Measurements from ENCODE around the gene ELMO3. TPM values are rescaled to one million over a fixed set of nuclear protein-coding genes. Genes with fewer than 3 reads are reported as not detected.
A peak's percentile ranks its signal among the peaks of the same experiment; 100 is the strongest.

Gene ELMO3
- total and polyA plus RNA-seq, 2 of the 13 experiments (the other 11 are each of a cell fraction or from before 2014, with no cell fraction given), result 2.6 to 4.0 TPM

DNA sequence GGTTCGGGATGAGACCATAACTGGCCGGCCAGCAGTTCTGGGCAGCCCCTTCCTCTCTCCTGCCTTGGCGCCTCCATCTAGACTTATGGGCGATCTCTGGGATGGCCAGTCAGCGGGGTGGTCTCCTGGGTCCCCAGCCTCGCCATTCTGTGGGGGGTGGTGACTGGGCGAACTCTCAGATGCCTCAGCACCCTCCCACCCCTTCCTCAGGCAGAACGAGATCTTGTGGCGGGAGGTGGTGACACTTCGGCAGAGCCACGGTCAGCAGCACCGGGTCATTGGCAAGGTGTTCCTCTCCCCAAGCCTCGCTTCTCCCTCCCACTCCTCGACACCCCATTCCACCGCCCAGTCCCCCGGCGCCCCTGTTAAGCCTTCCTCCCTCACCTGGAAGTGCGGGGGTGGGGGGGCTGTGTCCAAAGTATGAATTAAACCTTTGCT lies 32.8 kb upstream of the ELMO3 start (continued):
- TF ChIP-seq NAIF1 (CRISPR knock-in tag; IDR thresholded peaks at IDR 0.05; ENCODE audit: borderline replicate concordance), result no peak
- TF ChIP-seq ZNF598 (CRISPR knock-in tag; IDR thresholded peaks at IDR 0.05; ENCODE audit: borderline replicate concordance), result no peak
- no peak for TF ChIP-seq RAD51 (IDR thresholded peaks at IDR 0.05; ENCODE audit: borderline replicate concordance)
- no peak for TF ChIP-seq ZNF816 (CRISPR knock-in tag; IDR thresholded peaks at IDR 0.05; ENCODE audit: borderline replicate concordance)
- TF ChIP-seq JARID2 (CRISPR knock-in tag; IDR thresholded peaks at IDR 0.05; ENCODE audit: insufficient replicate concordance), result no peak
- no peak for TF ChIP-seq ZNF747 (CRISPR knock-in tag; IDR thresholded peaks at IDR 0.05; ENCODE audit: borderline replicate concordance)
- TF ChIP-seq TFE3 (CRISPR knock-in tag; IDR thresholded peaks at IDR 0.05), result no peak
- no peak for TF ChIP-seq ZNF101 (CRISPR knock-in tag; IDR thresholded peaks at IDR 0.05; ENCODE audit: borderline replicate concordance, low read depth)
- TF ChIP-seq SAP130 (CRISPR knock-in tag; IDR thresholded peaks at IDR 0.05; ENCODE audit: low read depth), result no peak
- TF ChIP-seq ZNF564 (CRISPR knock-in tag; IDR thresholded peaks at IDR 0.05), result no peak
- TF ChIP-seq ZMAT3 (CRISPR knock-in tag; conservative IDR thresholded peaks at IDR 0.05), result no peak

GRCh38 chr16:67166598-67167168 lies 32.2 kb upstream of the ELMO3 start:
- H3K9ac ChIP-seq (ENCODE audit: insufficient read depth, low read depth, low read length), result no peak overlapping the region
- no peak for ATAC-seq
- intact Hi-C loops (cut with micrococcal nuclease; ENCODE audit: unreplicated experiment) (no loop called here), in situ Hi-C loops (cut with HindIII; ENCODE audit: extremely low pct_ligation_motif_present, low pct_unique_long_range_greater_than_20kb) (no loop called here)
- H3K36me3 ChIP-seq (replicated peaks in 1 of 2; ENCODE audit: control insufficient read depth in 1 of 2, insufficient read depth in 2 of 2, low read length in 2 of 2), result no peaks in the 10 kb centered on the region
- WGBS (ENCODE audit: low lambda C conversion rate), result 34% methylated on average over 5 of the region's 5 CpGs
- no peak for FAIRE-seq
- peaks cover 9 to 40% of the 10 kb centered on the region in 2 experiments for H3K27me3 ChIP-seq (ENCODE audit: control insufficient read depth in 1 of 2, insufficient read depth in 2 of 2, low read length in 2 of 2)
- no peak overlapping the region for H3K27ac ChIP-seq (ENCODE audit: extremely low read length, insufficient read depth, low read length)
- H2AFZ ChIP-seq (ENCODE audit: low read length), result no peak overlapping the region
- H3K4me3 ChIP-seq (replicated peaks in 1 of 3; ENCODE audit: insufficient read depth in 1 of 3, low read depth in 2 of 3, low read length in 3 of 3), result no peak overlapping the region; a peak in 1 of 6 replicates
- no peak overlapping the region for H3K4me2 ChIP-seq (ENCODE audit: low read depth, low read length)
- ChIA-PET CTCF (ENCODE audit: low intra/inter-chr PET ratio, low total read pairs) (no interaction called here), POLR2A (no interaction called here)
- H3K79me2 ChIP-seq (ENCODE audit: insufficient read depth, low read length), result no peaks in the 10 kb centered on the region
- no TSS peak for BruUV-seq (replicated peaks)
- H3K4me1 ChIP-seq (ENCODE audit: insufficient read depth, low read length), result peaks cover 49% of the 10 kb centered on the region
- H4K20me1 ChIP-seq (ENCODE audit: insufficient read depth, low read length), result no peaks in the 10 kb centered on the region
- DNase-seq (ENCODE audit: low spot score), result no peak
- no peaks in the 10 kb centered on the region for H3K9me3 ChIP-seq (ENCODE audit: low read length)
- no peak for TF ChIP-seq E2F2 (CRISPR knock-in tag; IDR thresholded peaks at IDR 0.05; ENCODE audit: borderline replicate concordance)
- TF ChIP-seq MIER2 (CRISPR knock-in tag; IDR thresholded peaks at IDR 0.05), result no peak
- TF ChIP-seq, protein P1, sequence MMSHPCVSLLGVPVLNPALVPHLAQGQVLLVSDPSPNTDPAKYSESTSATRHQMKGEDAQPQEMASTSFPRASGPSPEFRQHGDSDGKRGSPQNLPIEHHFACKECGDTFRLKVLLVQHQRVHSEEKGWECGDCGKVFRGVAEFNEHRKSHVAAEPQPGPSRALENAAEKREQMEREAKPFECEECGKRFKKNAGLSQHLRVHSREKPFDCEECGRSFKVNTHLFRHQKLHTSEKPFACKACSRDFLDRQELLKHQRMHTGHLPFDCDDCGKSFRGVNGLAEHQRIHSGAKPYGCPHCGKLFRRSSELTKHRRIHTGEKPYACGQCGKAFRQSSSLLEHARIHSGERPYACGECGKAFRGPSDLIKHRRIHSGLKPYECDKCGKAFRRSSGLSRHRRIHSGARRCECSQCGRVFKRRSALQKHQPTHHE (CRISPR knock-in tag; IDR thresholded peaks at IDR 0.05; ENCODE audit: borderline replicate concordance), result no peak
- TF ChIP-seq, protein P2, sequence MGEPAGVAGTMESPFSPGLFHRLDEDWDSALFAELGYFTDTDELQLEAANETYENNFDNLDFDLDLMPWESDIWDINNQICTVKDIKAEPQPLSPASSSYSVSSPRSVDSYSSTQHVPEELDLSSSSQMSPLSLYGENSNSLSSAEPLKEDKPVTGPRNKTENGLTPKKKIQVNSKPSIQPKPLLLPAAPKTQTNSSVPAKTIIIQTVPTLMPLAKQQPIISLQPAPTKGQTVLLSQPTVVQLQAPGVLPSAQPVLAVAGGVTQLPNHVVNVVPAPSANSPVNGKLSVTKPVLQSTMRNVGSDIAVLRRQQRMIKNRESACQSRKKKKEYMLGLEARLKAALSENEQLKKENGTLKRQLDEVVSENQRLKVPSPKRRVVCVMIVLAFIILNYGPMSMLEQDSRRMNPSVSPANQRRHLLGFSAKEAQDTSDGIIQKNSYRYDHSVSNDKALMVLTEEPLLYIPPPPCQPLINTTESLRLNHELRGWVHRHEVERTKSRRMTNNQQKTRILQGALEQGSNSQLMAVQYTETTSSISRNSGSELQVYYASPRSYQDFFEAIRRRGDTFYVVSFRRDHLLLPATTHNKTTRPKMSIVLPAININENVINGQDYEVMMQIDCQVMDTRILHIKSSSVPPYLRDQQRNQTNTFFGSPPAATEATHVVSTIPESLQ (CRISPR knock-in tag; conservative IDR thresholded peaks at IDR 0.05), result no peak
- TF ChIP-seq ZBTB1 (CRISPR knock-in tag; IDR thresholded peaks at IDR 0.05; ENCODE audit: borderline replicate concordance), result no peak
- TF ChIP-seq ZFX (CRISPR knock-in tag; IDR thresholded peaks at IDR 0.05; ENCODE audit: low read depth), result peak; percentile 28; the same call in 1 of the 2 replicates
- TF ChIP-seq ZSCAN30 (CRISPR knock-in tag; IDR thresholded peaks at IDR 0.05), result no peak

All from HepG2 (cell line).